Activated naive CD8-positive, alpha-beta T cell treated with anti-CD3 and anti-CD28 coated beads, Interleukin-2, amount 50 U/mL, for 24 hours (primary cell): ENCODE measurements around the gene DHRS1.

Experiments
- ATAC-seq: fragments of 150-1000 bp; cut with Tn5 transposase; one replicate; pipeline ENCODE4 v1.10.0; 2021
- DNase-seq: peaks from one replicate; pipeline ENCODE4 v3.0.0; 2021
- H3K27ac Mint-ChIP-seq: one replicate; pipeline ENCODE4 v1.8.0; 2021; ENCODE audit warnings: mild to moderate bottlenecking, mixed read lengths
- H3K27me3 Mint-ChIP-seq: one replicate; pipeline ENCODE4 v1.8.0; 2021; ENCODE audit warnings: mixed read lengths
- H3K36me3 Mint-ChIP-seq: one replicate; pipeline ENCODE4 v1.8.0; 2021; ENCODE audit warnings: low read depth, mixed read lengths
- H3K4me1 Mint-ChIP-seq: one replicate; pipeline ENCODE4 v1.8.0; 2021; ENCODE audit warnings: mixed read lengths
- H3K4me3 Mint-ChIP-seq: one replicate; pipeline ENCODE4 v1.8.0; 2021; ENCODE audit warnings: mild to moderate bottlenecking, moderate library complexity, mixed read lengths
- H3K9me3 Mint-ChIP-seq: one replicate; pipeline ENCODE4 v1.8.0; 2021; ENCODE audit warnings: mixed read lengths

DHRS1 gene

GRCh38 chr14:24261969-24262327 is 37.6 kb downstream of the DHRS1 start:
- no peaks in the 10 kb centered on the region for H3K4me1 Mint-ChIP-seq
- ATAC-seq (no peak), DNase-seq (no peak)
- peaks cover 14% of the 10 kb centered on the region for H3K36me3 Mint-ChIP-seq
- no peak overlapping the region for H3K4me3 Mint-ChIP-seq
- no peaks in the 10 kb centered on the region for H3K27me3 Mint-ChIP-seq
- H3K9me3 Mint-ChIP-seq, result no peaks in the 10 kb centered on the region
- no peak overlapping the region for H3K27ac Mint-ChIP-seq

GRCh38 chr14:24261256-24261968 is 38.2 kb downstream of the DHRS1 start:
- no peaks in the 10 kb centered on the region for H3K27me3 Mint-ChIP-seq
- no peak overlapping the region for H3K4me3 Mint-ChIP-seq
- peaks cover 9% of the 10 kb centered on the region for H3K36me3 Mint-ChIP-seq
- no peaks in the 10 kb centered on the region for H3K4me1 Mint-ChIP-seq
- DNase-seq (no peak), ATAC-seq (no peak)
- no peak overlapping the region for H3K27ac Mint-ChIP-seq
- H3K9me3 Mint-ChIP-seq, result no peaks in the 10 kb centered on the region

- ATAC-seq (no peak), DNase-seq (no peak)
- Mint-ChIP-seq H3K27me3 (no peaks in the 10 kb centered on the region), H3K4me1 (no peaks in the 10 kb centered on the region), H3K36me3 (peaks cover 6% of the 10 kb centered on the region), H3K27ac (no peak overlapping the region), H3K9me3 (no peaks in the 10 kb centered on the region), H3K4me3 (no peak overlapping the region)
Measured at GRCh38 chr14:24260780-24261157, 38.8 kb downstream of the DHRS1 start.

GRCh38 chr14:24260026-24260779 is 39.4 kb downstream of the DHRS1 start:
- ATAC-seq (no peak), DNase-seq (no peak)
- Mint-ChIP-seq H3K27ac (no peak overlapping the region), H3K27me3 (no peaks in the 10 kb centered on the region), H3K4me1 (no peaks in the 10 kb centered on the region), H3K36me3 (peaks cover 6% of the 10 kb centered on the region), H3K4me3 (no peak overlapping the region), H3K9me3 (no peaks in the 10 kb centered on the region)

GRCh38 chr14:24259282-24260025 is 40.1 kb downstream of the DHRS1 start:
- no peaks in the 10 kb centered on the region for H3K27me3 Mint-ChIP-seq
- no peaks in the 10 kb centered on the region for H3K9me3 Mint-ChIP-seq
- H3K4me1 Mint-ChIP-seq, result no peaks in the 10 kb centered on the region
- H3K27ac Mint-ChIP-seq, result no peak overlapping the region
- H3K36me3 Mint-ChIP-seq, result peaks cover 3% of the 10 kb centered on the region
- ATAC-seq (no peak), DNase-seq (no peak)
- no peak overlapping the region for H3K4me3 Mint-ChIP-seq

DNA sequence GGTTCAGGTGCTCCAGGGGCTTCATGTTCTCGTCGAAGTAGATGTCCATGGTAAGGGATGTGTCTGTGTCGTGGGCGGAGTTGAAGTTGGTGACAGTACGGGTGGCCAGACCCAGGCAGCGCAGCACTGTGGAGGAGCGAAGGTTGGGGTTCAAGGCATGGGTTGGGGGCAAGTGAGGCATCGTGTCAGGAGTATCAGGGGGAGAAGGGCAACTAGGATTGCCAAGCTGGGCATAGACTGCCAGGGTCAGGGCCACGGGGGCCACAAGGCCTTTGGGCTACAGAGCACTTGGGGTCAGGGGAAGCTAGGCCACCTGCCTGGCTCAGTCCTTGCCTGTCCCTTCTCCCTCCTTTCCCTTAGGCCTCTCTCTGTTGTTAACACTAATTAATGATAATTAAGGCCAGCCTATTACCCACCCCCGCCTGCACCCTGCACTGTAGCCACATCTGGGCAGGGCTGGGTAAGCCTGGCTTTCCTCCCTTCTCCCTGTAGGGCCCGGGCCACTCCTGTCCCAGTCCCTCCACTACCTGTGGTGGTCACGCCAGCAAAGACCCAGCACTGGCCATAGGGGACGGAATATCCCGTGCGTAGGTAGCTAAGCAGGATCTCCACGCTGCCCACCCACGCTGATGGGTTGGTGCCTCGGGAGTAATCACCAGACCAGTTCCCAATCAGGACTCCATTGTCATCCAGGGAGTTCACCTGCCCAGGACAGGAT is 40.9 kb downstream of the DHRS1 start:
- H3K4me3 Mint-ChIP-seq, result no peak overlapping the region
- H3K9me3 Mint-ChIP-seq, result no peaks in the 10 kb centered on the region
- H3K27me3 Mint-ChIP-seq, result no peaks in the 10 kb centered on the region
- DNase-seq, result no peak
- no peak overlapping the region for H3K27ac Mint-ChIP-seq
- H3K36me3 Mint-ChIP-seq, result peaks cover 3% of the 10 kb centered on the region
- H3K4me1 Mint-ChIP-seq, result no peaks in the 10 kb centered on the region
- no peak for ATAC-seq

- H3K27me3 Mint-ChIP-seq, result no peaks in the 10 kb centered on the region
Measured at GRCh38 chr14:24258119-24258518, 41.5 kb downstream of the DHRS1 start.

DNA sequence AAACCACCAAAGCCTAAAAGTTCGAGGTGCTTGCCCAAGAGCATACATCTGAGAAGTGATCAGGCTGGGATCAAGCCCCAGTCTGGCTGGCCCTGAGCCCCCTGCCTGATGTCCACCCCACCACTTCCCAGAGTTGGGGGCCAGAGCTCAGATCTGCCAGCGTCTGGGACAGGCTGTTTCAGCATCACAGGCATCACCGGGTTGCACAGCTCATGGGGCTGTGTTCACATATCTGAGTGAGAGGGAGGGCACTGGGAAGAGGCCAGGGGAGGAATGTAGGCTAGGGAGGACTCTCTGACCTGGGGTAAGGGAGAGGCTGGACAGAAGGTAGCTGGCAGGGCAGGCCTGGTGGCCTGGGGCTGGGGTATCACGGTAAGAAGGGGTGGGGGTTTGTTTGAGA is 42.6 kb downstream of the DHRS1 start:
- H3K4me3 Mint-ChIP-seq, result no peak overlapping the region
- H3K27me3 Mint-ChIP-seq, result no peaks in the 10 kb centered on the region
- peaks cover 1% of the 10 kb centered on the region for H3K36me3 Mint-ChIP-seq
- H3K9me3 Mint-ChIP-seq, result no peaks in the 10 kb centered on the region
- DNase-seq (no peak), ATAC-seq (no peak)
- H3K27ac Mint-ChIP-seq, result no peak overlapping the region
- no peaks in the 10 kb centered on the region for H3K4me1 Mint-ChIP-seq

More at GRCh38 chr14:24258119-24258518, 41.5 kb downstream of the DHRS1 start:
- Mint-ChIP-seq H3K9me3 (no peaks in the 10 kb centered on the region), H3K27ac (no peak overlapping the region), H3K4me3 (no peak overlapping the region), H3K4me1 (no peaks in the 10 kb centered on the region), H3K36me3 (peaks cover 3% of the 10 kb centered on the region)
- ATAC-seq (no peak), DNase-seq (no peak)

- ATAC-seq, result no peak
- Mint-ChIP-seq H3K27me3 (no peaks in the 10 kb centered on the region), H3K4me3 (no peak overlapping the region), H3K9me3 (no peaks in the 10 kb centered on the region), H3K36me3 (peaks cover 1% of the 10 kb centered on the region), H3K4me1 (peaks cover 5% of the 10 kb centered on the region), H3K27ac (no peak overlapping the region)
- DNase-seq, result no peak
Measured at GRCh38 chr14:24255931-24256711, 43.5 kb downstream of the DHRS1 start.

DNA sequence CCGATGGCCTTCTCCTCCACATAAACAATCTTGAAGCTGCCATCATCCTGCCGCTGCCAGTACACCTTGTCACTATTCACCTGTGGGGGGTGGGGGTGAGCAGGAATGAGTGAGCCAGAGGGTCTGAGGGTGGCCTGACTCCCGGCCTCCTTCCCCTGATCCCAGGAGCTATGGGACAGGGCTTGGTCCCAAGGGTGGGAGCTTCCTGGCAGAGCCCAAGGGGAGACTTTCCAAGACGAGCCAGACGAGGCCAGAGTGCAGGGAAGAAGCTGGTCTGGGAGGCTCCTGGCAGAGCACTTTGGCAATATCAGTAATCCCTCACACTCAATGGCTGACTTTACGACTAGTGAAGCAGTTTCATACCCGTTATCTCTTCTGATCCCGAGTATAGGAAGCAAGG is 44.1 kb downstream of the DHRS1 start:
- Mint-ChIP-seq H3K36me3 (no peaks in the 10 kb centered on the region), H3K4me3 (no peak overlapping the region), H3K9me3 (no peaks in the 10 kb centered on the region), H3K4me1 (peaks cover 6% of the 10 kb centered on the region), H3K27me3 (no peaks in the 10 kb centered on the region), H3K27ac (no peak overlapping the region)
- ATAC-seq (no peak), DNase-seq (no peak)

DNA sequence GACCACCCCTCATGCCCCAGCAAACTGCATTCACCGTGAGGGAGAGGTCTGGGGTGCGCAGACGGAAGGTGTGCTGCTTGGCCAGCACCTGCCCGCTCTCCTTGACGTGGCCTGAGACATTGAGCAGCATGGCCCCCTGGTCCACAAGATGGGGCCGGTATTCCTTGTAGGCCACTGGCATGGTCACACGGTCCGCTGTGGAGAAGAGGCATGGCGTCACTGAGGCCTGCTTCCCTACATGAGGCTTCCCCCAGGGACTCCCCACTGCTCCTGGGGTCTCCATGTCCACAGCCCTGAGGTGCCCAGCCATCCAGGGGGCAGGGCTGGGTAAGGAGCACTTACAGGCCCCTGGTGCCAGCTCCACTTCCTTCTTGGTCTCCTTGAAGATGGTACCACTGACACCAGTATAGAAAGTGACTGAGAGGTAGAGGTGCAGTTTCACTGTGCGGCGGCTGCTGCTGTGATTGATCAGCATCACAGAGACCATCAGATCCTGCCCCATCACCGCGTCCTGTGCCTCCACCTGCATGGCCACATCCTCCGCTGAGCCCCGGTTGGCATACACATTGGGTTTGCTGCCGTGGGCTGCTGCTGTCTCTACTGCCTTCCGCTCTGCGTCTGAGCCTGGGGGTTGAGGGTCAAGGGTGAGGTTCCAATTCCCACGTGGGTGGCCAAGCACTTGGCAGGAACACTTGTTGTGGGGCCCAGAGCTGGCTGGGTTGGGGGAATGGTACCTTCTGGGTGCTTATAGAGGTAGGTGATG is 44.8 kb downstream of the DHRS1 start:
- Mint-ChIP-seq H3K27ac (no peak overlapping the region), H3K36me3 (no peaks in the 10 kb centered on the region), H3K27me3 (no peaks in the 10 kb centered on the region), H3K9me3 (no peaks in the 10 kb centered on the region), H3K4me3 (no peak overlapping the region), H3K4me1 (peaks cover 10% of the 10 kb centered on the region)
- ATAC-seq, result no peak
- no peak for DNase-seq

DNA sequence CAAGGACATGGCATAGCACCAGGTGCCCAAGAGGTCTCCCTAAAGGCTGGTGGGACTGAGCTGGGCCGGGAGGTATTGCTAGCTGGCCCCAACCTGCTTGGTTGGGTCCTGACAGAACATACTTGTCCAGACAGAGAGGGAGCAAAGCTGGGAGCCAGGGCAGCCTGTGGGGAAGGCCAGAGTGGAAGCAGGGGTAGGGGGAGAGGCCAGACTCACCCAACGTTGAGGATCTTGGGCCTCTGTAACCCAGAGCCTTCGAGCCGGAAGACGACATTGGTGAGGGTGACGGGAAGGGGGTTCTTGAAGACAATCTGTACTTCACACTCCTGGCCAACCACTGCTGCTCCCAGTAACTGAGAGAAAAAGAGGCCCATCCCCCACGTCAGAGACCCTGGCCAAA is 45.6 kb downstream of the DHRS1 start:
- Mint-ChIP-seq H3K9me3 (no peaks in the 10 kb centered on the region), H3K4me1 (peaks cover 13% of the 10 kb centered on the region), H3K27me3 (no peaks in the 10 kb centered on the region), H3K36me3 (no peaks in the 10 kb centered on the region), H3K4me3 (no peak overlapping the region), H3K27ac (no peak overlapping the region)
- no peak for DNase-seq
- no peak for ATAC-seq

DNA sequence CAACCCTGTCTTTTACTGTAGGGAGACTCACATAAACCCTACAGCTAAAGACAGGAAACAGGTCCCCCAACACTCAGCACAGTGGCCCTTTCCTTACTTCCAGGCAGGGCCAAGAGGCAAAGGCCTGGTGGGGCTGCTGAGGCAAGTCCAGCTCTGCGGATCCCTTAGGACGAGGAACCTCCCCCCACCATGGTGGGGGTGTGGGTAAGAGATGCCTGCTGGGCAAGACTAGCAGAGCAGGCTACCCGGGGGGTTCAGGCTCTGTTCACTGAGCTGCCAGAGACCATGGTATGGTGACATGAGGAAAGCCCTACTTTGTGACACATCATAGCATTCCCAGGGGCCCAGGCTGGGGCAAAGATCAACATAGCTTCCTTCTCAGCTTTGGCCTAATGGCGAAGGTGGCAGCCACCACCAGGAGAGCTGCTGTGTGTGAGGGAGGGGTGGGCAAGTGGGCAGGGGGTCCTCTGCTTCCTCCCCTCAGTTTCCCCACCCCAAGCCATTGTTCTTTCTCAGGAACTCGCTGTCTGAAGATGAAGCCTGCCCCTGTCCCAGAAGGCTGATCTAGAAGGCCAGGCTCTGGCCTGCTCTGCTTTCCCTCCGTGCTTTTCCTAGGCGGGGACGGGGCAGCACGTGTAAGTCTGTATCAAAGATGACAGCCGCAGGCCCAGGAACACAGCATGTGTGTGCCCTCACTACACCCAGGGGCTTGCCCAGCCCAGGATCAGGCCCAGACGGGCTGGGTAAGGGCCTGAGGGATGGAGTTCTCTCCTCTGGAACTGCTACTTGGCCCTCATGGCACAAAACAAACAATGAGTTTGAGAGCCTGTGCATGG is 47.1 kb downstream of the DHRS1 start:
- Mint-ChIP-seq H3K4me1 (peaks cover 24% of the 10 kb centered on the region), H3K4me3 (no peak overlapping the region), H3K27me3 (no peaks in the 10 kb centered on the region), H3K27ac (no peak overlapping the region), H3K36me3 (no peaks in the 10 kb centered on the region), H3K9me3 (no peaks in the 10 kb centered on the region)
- DNase-seq (no peak), ATAC-seq (no peak)
